ENCODE results near the gene APOBEC4. TPM values are rescaled to one million over a fixed set of nuclear protein-coding genes. Genes with fewer than 3 reads are reported as not detected.

The APOBEC4 gene
- total and polyA plus RNA-seq, 2 of the 8 experiments (the other 6 are each of a cell fraction or from before 2014, with no cell fraction given), result not detected

GRCh38 chr1:183605904-183606303 lies 47.2 kb downstream of the APOBEC4 start:
- H2AFZ ChIP-seq (ENCODE audit: low read length), result no peak overlapping the region
- TF ChIP-seq MAX (IDR thresholded peaks at IDR 0.05) (no peak), SIN3A (conservative IDR thresholded peaks at IDR 0.05 in 1 of 2, IDR thresholded peaks at IDR 0.05 in 1 of 2; ENCODE audit: low read depth in 1 of 2, low read length in 2 of 2) (no peak), TCF12 (IDR thresholded peaks at IDR 0.05; ENCODE audit: low read depth, low read length) (no peak), HDAC2 (IDR thresholded peaks at IDR 0.05; ENCODE audit: borderline replicate concordance in 1 of 2, low read depth in 2 of 2, low read length in 2 of 2) (no peak), USF2 (IDR thresholded peaks at IDR 0.05; ENCODE audit: low read length) (no peak), EP300 (IDR thresholded peaks at IDR 0.05; ENCODE audit: borderline replicate concordance in 1 of 2, low read depth in 2 of 2, low read length in 2 of 2) (no peak), POLR2AphosphoS5 (IDR thresholded peaks at IDR 0.05; ENCODE audit: low read depth, low read length) (no peak)

More at GRCh38 chr1:183605904-183606303, 47.2 kb downstream of the APOBEC4 start:
- Histone ChIP-seq H3K14ac (ENCODE audit: insufficient read length) (no peak overlapping the region), H3K36me3 (ENCODE audit: control insufficient read depth in 2 of 4, insufficient read depth in 4 of 4, low read length in 3 of 4) (no peaks in the 10 kb centered on the region), H3K79me2 (ENCODE audit: control insufficient read depth in 1 of 2, insufficient read depth in 2 of 2, low read length in 2 of 2) (no peaks in the 10 kb centered on the region), H3K56ac (replicated peaks; ENCODE audit: insufficient read length, low read depth, low read length) (no peak overlapping the region), H2BK120ac (replicated peaks; ENCODE audit: low read depth, low read length) (no peak overlapping the region), H3K79me1 (ENCODE audit: low read depth, low read length) (no peaks in the 10 kb centered on the region), H2BK20ac (ENCODE audit: low read length) (no peak overlapping the region), H3K9me3 (ENCODE audit: insufficient read depth in 2 of 2, low read depth in 1 of 2, low read length in 1 of 2) (no peaks in the 10 kb centered on the region), H3K23ac (ENCODE audit: insufficient read length) (no peak overlapping the region), H3K4me2 (ENCODE audit: insufficient read depth in 1 of 2, low read depth in 2 of 2, low read length in 2 of 2) (no peak overlapping the region), H2BK12ac (ENCODE audit: low read depth, low read length) (no peak overlapping the region), H3K9ac (replicated peaks in 1 of 4; ENCODE audit: extremely low read depth in 1 of 4, low read depth in 3 of 4, low read length in 3 of 4) (no peak overlapping the region), H4K20me1 (replicated peaks in 1 of 2; ENCODE audit: control insufficient read depth in 1 of 2, insufficient read depth in 2 of 2, low read length in 2 of 2) (no peaks in the 10 kb centered on the region), H3K27ac (ENCODE audit: low read depth, low read length) (no peak overlapping the region), H3K4ac (replicated peaks; ENCODE audit: insufficient read length, low read depth, low read length) (no peak overlapping the region), H3K27me3 (replicated peaks in 1 of 4; ENCODE audit: control insufficient read depth in 3 of 4, extremely low read depth in 1 of 4, insufficient read depth in 3 of 4, low read length in 3 of 4) (no peaks in the 10 kb centered on the region), H4K91ac (replicated peaks; ENCODE audit: insufficient read length, low read length) (no peak overlapping the region), H3K18ac (ENCODE audit: extremely low read depth, low read length) (no peak overlapping the region), H2BK5ac (ENCODE audit: low read depth, low read length) (no peak overlapping the region), H2AK5ac (ENCODE audit: low read depth, low read length) (no peak overlapping the region), H4K8ac (ENCODE audit: extremely low read depth, insufficient read depth, low read length) (no peak overlapping the region), H3K23me2 (ENCODE audit: low read depth, low read length) (no peaks in the 10 kb centered on the region), H3K4me1 (replicated peaks in 1 of 4; ENCODE audit: control insufficient read depth in 3 of 4, insufficient read depth in 4 of 4, low read length in 3 of 4) (no peaks in the 10 kb centered on the region), H2BK15ac (ENCODE audit: low read length) (no peak overlapping the region), H3K4me3 (ENCODE audit: extremely low read depth in 1 of 4, insufficient read depth in 2 of 4, low read depth in 3 of 4, low read length in 4 of 4) (no peak overlapping the region), H4K5ac (ENCODE audit: insufficient read length, low read depth, low read length) (no peak overlapping the region)
- CTCF ChIA-PET (ENCODE audit: partially characterized antibody), result interaction anchor here (0.6 to 0.9 kb wide), 2 partner anchors 18 to 122 kb away, joined by 3 read pairs; no protein-coding TSS in a partner anchor
- DNase-seq (ENCODE audit: low read depth in 1 of 2, low spot score in 2 of 2) (peak in 1 of 2 experiments; percentile 16), FAIRE-seq (no peak)
- 87% methylated on average over 2 of the region's 2 CpGs; no CpG with 5 or more reads in 1 of the 2 experiments for WGBS, 2 experiments (ENCODE audit: extremely low coverage in 1 of 2, insufficient coverage in 1 of 2, insufficient read length in 1 of 2, insufficient replicate concordance in 2 of 2, low coverage in 1 of 2, low lambda C conversion rate in 2 of 2, missing lambda C conversion rate in 1 of 2)
- POLR2A ChIA-PET (ENCODE audit: partially characterized antibody), result no interaction called here
